ENCODE results near the gene CPTP.

DNA sequence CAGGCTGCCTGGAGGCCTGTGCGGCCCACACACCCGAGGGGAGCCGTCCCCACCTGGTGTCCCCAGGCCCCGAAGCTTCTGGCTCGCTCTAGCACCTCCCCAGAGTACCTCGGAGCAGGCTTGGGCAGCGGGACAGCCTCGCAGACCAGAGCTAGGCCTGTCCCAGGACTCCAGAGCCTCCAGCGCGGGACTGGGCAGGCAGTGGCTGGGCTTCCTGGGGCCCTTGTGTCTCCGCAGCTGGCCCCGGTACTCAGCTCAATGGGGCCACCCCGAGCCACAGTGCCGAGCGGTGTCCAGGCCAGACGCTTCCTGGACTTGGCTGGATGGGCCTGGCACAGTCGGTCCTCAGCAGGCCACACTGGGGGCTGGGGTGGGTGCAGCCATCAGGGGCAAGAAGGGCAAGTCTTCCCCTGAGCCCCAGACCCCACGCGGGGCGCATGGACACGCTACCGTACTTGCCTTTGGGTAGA lies 39.5 kb upstream of the CPTP start:
- TF ChIP-seq POLR2A (IDR thresholded peaks at IDR 0.05) (no peak), POLR2AphosphoS5 (IDR thresholded peaks at IDR 0.05) (no peak)
- TF ChIP-seq, protein P1, sequence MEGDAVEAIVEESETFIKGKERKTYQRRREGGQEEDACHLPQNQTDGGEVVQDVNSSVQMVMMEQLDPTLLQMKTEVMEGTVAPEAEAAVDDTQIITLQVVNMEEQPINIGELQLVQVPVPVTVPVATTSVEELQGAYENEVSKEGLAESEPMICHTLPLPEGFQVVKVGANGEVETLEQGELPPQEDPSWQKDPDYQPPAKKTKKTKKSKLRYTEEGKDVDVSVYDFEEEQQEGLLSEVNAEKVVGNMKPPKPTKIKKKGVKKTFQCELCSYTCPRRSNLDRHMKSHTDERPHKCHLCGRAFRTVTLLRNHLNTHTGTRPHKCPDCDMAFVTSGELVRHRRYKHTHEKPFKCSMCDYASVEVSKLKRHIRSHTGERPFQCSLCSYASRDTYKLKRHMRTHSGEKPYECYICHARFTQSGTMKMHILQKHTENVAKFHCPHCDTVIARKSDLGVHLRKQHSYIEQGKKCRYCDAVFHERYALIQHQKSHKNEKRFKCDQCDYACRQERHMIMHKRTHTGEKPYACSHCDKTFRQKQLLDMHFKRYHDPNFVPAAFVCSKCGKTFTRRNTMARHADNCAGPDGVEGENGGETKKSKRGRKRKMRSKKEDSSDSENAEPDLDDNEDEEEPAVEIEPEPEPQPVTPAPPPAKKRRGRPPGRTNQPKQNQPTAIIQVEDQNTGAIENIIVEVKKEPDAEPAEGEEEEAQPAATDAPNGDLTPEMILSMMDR (IDR thresholded peaks at IDR 0.05) = no peak
